Esophagus squamous epithelium (tissue), 4 donors: Measurements from ENCODE around the gene RFPL1.

ENCODE experiments used
- CTCF ChIP-seq, 6 experiments: fragments of 450-650 bp in 4 of 6; fragments of 200-600 bp in 2 of 6; sonication (generic) in 2 of 6; IDR thresholded peaks; one replicate each; pipeline ENCODE4 v1.5.1; 2016 to 2019; ENCODE audit warnings: antibody characterized with exemption in 6 of 6, mild to moderate bottlenecking in 4 of 6, moderate library complexity in 4 of 6
- POLR2A ChIP-seq, 4 donors: fragments of 450-650 bp; IDR thresholded peaks; one replicate each; pipeline ENCODE4 v1.6.1; 2017; ENCODE audit warnings: antibody characterized with exemption in 4 of 4, mild to moderate bottlenecking in 4 of 4, moderate library complexity in 3 of 4

GRCh38 chr22:29482726-29483125 lies 44.3 kb downstream of the RFPL1 start:
- TF ChIP-seq POLR2A (IDR thresholded peaks at IDR 0.05) = no peak
- TF ChIP-seq CTCF (IDR thresholded peaks at IDR 0.05) = no peak
